ENCODE data around the gene TMEM97. TPM values are rescaled to one million over a fixed set of nuclear protein-coding genes. Genes with fewer than 3 reads are reported as not detected.

TMEM97 gene
- total and polyA plus RNA-seq, 9 of the 15 experiments (the other 6 are each of a cell fraction or from before 2014, with no cell fraction given), result 34.6 to 121 (median 76.0) TPM

GRCh38 chr17:28325211-28325610 lies 6.2 kb downstream of the TMEM97 start (continued):
- no peak for TF ChIP-seq BRCA1 (IDR thresholded peaks at IDR 0.05)
- TF ChIP-seq BRCA1 (CRISPR knock-in tag; IDR thresholded peaks at IDR 0.05), result no peak
- no peak for TF ChIP-seq ZNF143 (CRISPR knock-in tag; IDR thresholded peaks at IDR 0.05)
- no peak for TF ChIP-seq SFPQ (IDR thresholded peaks at IDR 0.05; ENCODE audit: low read depth, low read length)

- no peak for DNase-seq (ENCODE audit: extremely low read depth in 1 of 4, low spot score in 3 of 4)
- Histone ChIP-seq H3K36me3 (ENCODE audit: control insufficient read depth, insufficient read depth, low read length) (peaks cover 81% of the 10 kb centered on the region), H3K9me3 (replicated peaks; ENCODE audit: control insufficient read depth, insufficient read depth, low read depth, low read length) (no peaks in the 10 kb centered on the region; the same call in 1 of the 2 replicates), H3K9ac (ENCODE audit: insufficient read depth in 1 of 2, low read depth in 2 of 2, low read length in 2 of 2) (no peak overlapping the region), H3K79me2 (ENCODE audit: control insufficient read depth, insufficient read depth, low read length) (peaks cover 47% of the 10 kb centered on the region), H3K4me2 (ENCODE audit: insufficient read depth, low read length) (no peak overlapping the region), H3K27me3 (ENCODE audit: control insufficient read depth in 2 of 2, insufficient read depth in 2 of 2, low read length in 2 of 2) (no peaks in the 10 kb centered on the region), H3K27ac (ENCODE audit: extremely low read depth, low read depth, low read length) (no peak overlapping the region), H3K4me3 (no peak overlapping the region), H4K20me1 (replicated peaks; ENCODE audit: control insufficient read depth, insufficient read depth, low read length) (0 out of 2 replicates have a peak, but pooled peaks cover 11% of the 10 kb centered on the region), H3K4me1 (replicated peaks in 1 of 2; ENCODE audit: control insufficient read depth in 2 of 2, insufficient read depth in 2 of 2, low read length in 2 of 2) (peaks cover 3 to 12% of the 10 kb centered on the region in 2 experiments; a peak in 4 of 5 replicates), H3K9me1 (ENCODE audit: control insufficient read depth, insufficient read depth, low read length) (no peaks in the 10 kb centered on the region), H2AFZ (ENCODE audit: low read depth, low read length) (no peak overlapping the region)
- 93% methylated on average over 7 of the region's 7 CpGs for WGBS (ENCODE audit: insufficient coverage, low coverage, missing lambda C conversion rate)
- FAIRE-seq, result no peak
- ChIA-PET POLR2A (interaction anchor here (0.5 to 1.5 kb wide), 2 partner anchors 9 to 48 kb away, joined by 4 to 11 read pairs; partner anchors contain the start of genes IFT20 and TNFAIP1), CTCF (ENCODE audit: low intra/inter-chr PET ratio) (no interaction called here)
- no TSS peak for BruUV-seq (replicated peaks)
- in situ Hi-C loops (cut with MboI), result no loop called here
- no peak for TF ChIP-seq WHSC1 (IDR thresholded peaks at IDR 0.05; ENCODE audit: low read length)
- TF ChIP-seq ZBTB11 (CRISPR knock-in tag; IDR thresholded peaks at IDR 0.05), result no peak
- TF ChIP-seq L3MBTL2 (IDR thresholded peaks at IDR 0.05), result no peak
- TF ChIP-seq MED1 (CRISPR knock-in tag; IDR thresholded peaks at IDR 0.05; ENCODE audit: borderline replicate concordance), result no peak
- no peak for TF ChIP-seq JUNB (CRISPR knock-in tag; conservative IDR thresholded peaks at IDR 0.05)
- TF ChIP-seq NR3C1 (CRISPR knock-in tag; IDR thresholded peaks at IDR 0.05), result no peak
- no peak for TF ChIP-seq ZNF174 (CRISPR knock-in tag; IDR thresholded peaks at IDR 0.05)
- TF ChIP-seq PHTF2 (CRISPR knock-in tag; IDR thresholded peaks at IDR 0.05), result no peak
- intact Hi-C loops (cut with micrococcal nuclease), result no loop called here
- ATAC-seq, result no peak
Observed at GRCh38 chr17:28326114-28326513, 7.1 kb downstream of the TMEM97 start.

Measured in K562 (cell line).